IMR-90 (cell line): ENCODE data around the gene DDHD1. TPM values are rescaled to one million over a fixed set of nuclear protein-coding genes. Genes with fewer than 3 reads are reported as not detected.

Experiments used
- CEBPB ChIP-seq: IDR thresholded peaks from 2 replicates; pipeline ENCODE4 v1.6.1; 2012; ENCODE audit warnings: low read depth, low read length, improper control_type of control experiment
- CHD1 ChIP-seq: IDR thresholded peaks from 2 replicates; pipeline ENCODE4 v1.6.1; 2012; ENCODE audit warnings: low read depth, low read length, improper control_type of control experiment
- MAFK ChIP-seq: IDR thresholded peaks from 2 replicates; pipeline ENCODE4 v1.6.1; 2012; ENCODE audit warnings: low read depth, low read length, improper control_type of control experiment
- MAZ ChIP-seq: IDR thresholded peaks from 2 replicates; pipeline ENCODE4 v1.6.1; 2012; ENCODE audit warnings: low read depth, mild to moderate bottlenecking, low read length, improper control_type of control experiment, moderate library complexity, borderline replicate concordance
- NFE2L2 ChIP-seq: fragments of 150-350 bp; IDR thresholded peaks from 2 replicates; pipeline ENCODE4 v1.6.1; 2016; ENCODE audit warnings: low read depth, mild to moderate bottlenecking, low read length
- RAD21 ChIP-seq: IDR thresholded peaks from 2 replicates; pipeline ENCODE4 v1.6.1; 2012; ENCODE audit warnings: low read length, improper control_type of control experiment
- SMC3 ChIP-seq: fragments of 150-350 bp; IDR thresholded peaks from 2 replicates; pipeline ENCODE4 v1.6.1; 2016; ENCODE audit warnings: low read depth, mild to moderate bottlenecking, antibody characterized with exemption, low read length, moderate library complexity
- polyA plus RNA-seq, 3 experiments: library from polyadenylated mRNA; depleted of rRNA; stranded (reverse); fragments of >200 nt; gene quantifications; 2 replicates each; pipeline ENCODE4 v1.2.3, GENCODE V29; 2012; ENCODE audit warnings: low replicate concordance in 1 of 3
- total RNA-seq: library from RNA; depleted of rRNA; stranded (reverse); fragments of >200 nt; gene quantifications from 2 replicates; pipeline ENCODE4 v1.2.3, GENCODE V29; 2012
- TF ChIP-seq, protein P1 (sequence below): conservative IDR thresholded peaks from 2 replicates; pipeline ENCODE4 v1.5.1; 2012; ENCODE audit warnings: mild to moderate bottlenecking, low read depth, low read length, improper control_type of control experiment

Gene DDHD1
- total and polyA plus RNA-seq, 2 of the 4 experiments (the other 2 are of a cell fraction) = 4.5 to 9.0 TPM

DNA sequence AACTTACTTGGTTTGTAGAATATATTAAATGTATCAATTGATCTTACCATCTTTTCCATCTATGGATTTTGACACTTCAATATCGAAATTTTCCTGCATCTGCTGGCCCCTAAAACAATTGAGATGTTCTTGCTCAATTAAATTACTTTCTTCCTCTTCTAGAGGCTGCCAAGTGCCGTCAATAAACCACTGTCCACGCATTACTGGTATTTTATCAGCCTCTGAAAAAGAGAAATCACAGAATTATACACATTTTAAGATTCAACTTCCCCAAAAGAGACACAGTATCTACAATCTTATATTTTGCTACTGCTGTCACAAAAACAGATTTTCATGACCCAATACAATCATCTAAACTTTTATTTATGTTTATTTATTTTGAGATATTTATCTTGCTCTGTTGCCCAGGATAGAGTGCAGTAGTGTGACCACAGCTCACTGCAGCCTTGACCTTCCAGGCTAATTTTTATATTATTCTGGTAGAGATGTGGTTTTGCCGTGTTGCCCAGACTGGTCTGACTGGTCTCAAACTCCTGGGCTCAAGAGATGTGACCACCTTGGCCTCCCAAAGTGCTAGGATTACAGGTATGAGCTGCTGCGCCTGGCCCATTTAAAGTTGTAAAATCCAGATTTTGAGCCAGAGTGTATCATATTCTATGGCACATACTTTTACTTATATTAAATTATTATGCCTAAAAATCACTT lies 49.3 kb downstream of the DDHD1 start (continued):
- TF ChIP-seq, protein P1, sequence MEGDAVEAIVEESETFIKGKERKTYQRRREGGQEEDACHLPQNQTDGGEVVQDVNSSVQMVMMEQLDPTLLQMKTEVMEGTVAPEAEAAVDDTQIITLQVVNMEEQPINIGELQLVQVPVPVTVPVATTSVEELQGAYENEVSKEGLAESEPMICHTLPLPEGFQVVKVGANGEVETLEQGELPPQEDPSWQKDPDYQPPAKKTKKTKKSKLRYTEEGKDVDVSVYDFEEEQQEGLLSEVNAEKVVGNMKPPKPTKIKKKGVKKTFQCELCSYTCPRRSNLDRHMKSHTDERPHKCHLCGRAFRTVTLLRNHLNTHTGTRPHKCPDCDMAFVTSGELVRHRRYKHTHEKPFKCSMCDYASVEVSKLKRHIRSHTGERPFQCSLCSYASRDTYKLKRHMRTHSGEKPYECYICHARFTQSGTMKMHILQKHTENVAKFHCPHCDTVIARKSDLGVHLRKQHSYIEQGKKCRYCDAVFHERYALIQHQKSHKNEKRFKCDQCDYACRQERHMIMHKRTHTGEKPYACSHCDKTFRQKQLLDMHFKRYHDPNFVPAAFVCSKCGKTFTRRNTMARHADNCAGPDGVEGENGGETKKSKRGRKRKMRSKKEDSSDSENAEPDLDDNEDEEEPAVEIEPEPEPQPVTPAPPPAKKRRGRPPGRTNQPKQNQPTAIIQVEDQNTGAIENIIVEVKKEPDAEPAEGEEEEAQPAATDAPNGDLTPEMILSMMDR = no peak
- TF ChIP-seq MAZ (no peak), RAD21 (no peak), MAFK (no peak), NFE2L2 (no peak), CHD1 (no peak), SMC3 (no peak), CEBPB (no peak)
